Amygdala (tissue), 56 donors: ENCODE data around the gene CLEC18B.

ENCODE experiments used
- DNase-seq, 56 donors: peaks; one replicate each; lab custom pipeline; 2025; lab: John Stamatoyannopoulos, UW

Gene CLEC18B

GRCh38 chr16:74420612-74421481, at the start of gene CLEC18B:
Gene CLEC18B, minus strand, starts transcription at chr16:74421478. Its CDS starts 208 bp downstream, at chr16:74421270.
- peak in 6 of 56 donors; percentile 1 to 44 (median 20) for DNase-seq

- no peak for DNase-seq
Observed at GRCh38 chr16:74469946-74470478, 48.7 kb upstream of the CLEC18B start.

GRCh38 chr16:74468807-74469525, 47.7 kb upstream of the CLEC18B start:
- DNase-seq, result no peak

GRCh38 chr16:74466872-74467271, 45.6 kb upstream of the CLEC18B start:
- DNase-seq, result no peak

DNA sequence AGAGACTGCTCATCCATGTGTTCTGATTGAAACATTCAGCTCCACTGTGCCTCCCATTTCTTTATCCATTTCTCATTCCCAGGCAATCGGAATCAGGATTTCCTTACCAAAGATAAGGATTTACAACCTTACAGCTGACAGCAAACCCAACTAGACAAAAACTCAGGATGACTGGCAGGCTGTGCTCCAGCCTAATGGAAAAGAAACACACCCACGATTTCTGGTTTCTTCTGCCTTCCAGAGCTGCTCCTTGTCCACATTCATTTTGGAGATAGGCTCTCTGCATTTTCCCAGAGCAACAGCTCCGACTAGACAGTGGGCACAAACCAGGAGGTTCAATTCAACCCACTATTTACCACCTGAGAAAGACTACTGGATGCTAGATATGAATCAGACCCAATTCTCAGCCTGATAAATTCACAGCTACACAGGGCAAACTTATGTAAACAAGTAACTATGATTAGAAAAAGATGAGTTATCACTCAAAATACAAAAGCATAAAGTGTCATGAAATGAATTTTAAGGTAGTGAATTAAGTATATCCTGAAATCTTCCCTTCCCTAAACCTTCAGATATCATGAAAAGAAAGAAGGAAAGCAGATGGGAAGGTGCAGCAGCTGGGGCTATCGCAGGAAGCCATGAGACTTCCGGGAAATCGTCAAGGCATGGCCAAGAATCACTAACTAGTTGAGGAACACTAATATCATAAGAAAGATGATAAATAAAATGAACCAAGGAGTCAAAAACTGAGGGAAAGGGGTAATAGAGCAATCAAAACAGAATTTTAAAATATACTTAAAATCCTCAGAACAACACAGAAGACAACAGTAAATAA, 44.8 kb upstream of the CLEC18B start:
- DNase-seq, result no peak

DNA sequence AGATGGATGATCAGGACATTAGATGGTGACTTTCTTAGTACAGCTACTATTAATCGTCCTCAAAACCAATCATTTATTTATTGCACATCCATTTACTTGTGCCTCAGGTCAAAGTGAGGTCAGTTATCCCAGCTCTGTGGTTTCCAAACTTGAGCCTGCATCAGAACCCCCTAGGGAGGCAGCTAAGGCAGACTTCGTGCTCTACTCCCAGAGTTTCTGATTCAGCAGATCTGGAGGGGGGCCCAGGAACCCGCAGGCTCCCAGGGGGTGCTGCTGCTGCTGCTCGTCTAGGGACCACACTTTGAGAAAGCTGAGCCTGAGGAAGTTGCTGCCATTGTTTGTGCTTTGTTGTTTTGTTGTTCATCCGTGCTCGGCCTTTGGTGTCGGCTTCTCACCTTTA, 44.0 kb upstream of the CLEC18B start:
- DNase-seq, result no peak

DNA sequence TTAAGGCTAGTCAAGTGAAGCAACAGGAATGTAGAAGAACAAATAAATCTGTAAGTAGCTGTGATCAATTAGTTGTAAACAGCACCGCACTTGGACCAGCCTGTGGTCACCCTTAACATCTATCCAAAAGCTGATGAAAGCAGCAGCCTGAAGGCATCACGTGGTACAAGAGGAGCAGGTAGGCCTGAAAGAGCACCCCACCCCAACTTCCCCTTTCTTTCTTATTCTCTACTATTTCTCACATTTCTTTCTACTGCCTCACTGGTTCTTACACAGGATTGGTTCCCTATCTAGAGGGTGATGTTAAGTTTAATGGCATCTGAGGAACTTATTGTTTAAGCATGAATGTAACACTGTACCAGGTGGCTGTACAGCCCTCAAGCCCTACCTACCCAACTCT, 42.6 kb upstream of the CLEC18B start:
- DNase-seq, result no peak

DNA sequence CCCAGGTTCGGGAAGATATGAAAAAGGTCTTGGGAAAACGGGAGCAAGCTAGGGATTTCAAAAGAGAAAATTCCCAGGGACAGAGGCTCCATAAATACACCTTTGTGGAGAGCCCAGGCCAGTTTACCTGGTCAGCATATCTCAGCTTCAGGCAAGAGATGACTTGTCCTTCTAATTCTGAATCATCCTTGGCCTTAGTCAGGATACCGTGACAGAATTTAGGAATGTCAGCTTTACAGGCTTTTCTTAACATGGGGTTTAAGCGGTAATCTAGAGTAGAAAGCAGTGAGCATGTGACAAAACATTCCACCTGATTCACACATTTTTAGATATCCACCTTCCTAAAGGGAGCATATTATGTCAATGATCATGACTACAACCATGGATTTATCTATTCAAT, 41.1 kb upstream of the CLEC18B start:
- no peak for DNase-seq

DNA sequence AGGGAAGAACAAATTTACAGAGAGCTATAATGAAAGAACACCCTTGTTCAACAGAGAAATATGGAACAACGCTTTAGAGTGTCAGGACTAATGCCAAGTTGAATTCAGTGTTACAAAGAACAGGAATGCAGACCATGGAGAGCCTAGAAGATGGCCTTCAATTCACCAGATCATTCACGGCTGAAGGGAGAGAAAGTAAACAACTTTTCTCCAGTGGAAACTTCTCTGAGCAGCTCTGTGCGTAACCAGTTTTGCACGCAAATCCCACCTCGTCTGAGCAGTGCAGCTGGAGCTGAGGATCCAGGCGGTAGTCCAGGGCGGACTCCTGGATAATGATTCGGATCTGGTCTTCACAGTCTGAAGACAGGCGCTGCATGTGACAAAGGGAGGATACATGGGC, 40.5 kb upstream of the CLEC18B start:
- peak in 7 of 56 donors; percentile 7 to 58 (median 15) for DNase-seq

DNA sequence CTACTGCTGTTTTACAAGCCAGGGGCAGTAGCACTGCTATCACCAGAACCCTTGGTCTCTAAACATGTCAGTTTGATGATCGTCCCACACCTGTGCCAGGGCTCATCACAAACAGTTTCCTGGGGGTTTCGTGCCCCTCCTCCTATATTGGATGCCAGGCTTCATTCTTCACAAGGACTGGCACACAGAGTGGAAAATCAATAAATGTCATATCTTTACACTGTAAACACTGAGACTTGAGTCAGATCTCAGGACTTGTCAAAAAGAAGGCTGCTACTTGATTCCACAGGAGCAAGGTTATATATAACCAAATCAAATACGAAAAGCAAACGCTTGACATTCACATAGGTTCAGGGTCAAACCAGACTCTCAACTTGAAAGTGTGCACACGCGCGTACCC, 39.3 kb upstream of the CLEC18B start:
- DNase-seq, result no peak

DNA sequence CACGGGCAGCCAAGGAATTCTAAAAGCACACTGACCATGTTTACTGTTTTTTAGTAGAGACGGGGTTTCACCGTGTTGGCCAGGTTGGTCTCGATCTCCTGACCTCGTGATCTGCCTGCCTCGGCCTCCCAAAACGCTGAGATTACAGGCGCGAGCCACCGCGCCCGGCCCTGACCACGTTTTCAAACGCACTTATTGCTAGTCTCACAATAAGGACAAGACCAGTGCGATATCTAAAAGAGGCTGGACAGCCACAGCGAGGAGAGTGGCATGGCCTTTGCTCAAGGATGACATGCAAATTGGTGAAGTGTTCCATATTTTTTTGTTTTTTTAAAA, 35.0 kb upstream of the CLEC18B start:
- no peak for DNase-seq

- DNase-seq, result no peak
Observed at GRCh38 chr16:74455619-74456289, 34.5 kb upstream of the CLEC18B start.

DNA sequence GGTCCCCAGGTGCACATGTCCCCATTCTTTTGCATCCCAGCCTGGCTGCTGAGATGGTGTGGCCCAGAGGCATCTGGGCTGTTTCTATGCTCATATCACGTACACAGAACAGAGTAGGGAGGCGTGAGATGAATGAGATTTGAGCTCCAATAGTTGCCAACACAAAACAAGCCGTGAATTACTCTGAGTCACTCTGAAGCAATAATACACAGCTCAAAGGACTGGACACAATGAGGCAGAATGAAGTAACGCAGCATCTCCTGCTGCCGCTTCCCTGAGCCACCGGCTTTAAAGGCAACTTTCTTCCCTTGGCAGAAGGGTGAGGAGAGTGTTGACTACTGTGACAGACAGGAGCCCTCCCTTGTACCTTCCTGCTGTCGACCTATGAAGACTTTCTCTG, 33.9 kb upstream of the CLEC18B start:
- peak in 1 of 56 donors; percentile 12 for DNase-seq

GRCh38 chr16:74451951-74452758, 30.9 kb upstream of the CLEC18B start:
- DNase-seq, result no peak

DNA sequence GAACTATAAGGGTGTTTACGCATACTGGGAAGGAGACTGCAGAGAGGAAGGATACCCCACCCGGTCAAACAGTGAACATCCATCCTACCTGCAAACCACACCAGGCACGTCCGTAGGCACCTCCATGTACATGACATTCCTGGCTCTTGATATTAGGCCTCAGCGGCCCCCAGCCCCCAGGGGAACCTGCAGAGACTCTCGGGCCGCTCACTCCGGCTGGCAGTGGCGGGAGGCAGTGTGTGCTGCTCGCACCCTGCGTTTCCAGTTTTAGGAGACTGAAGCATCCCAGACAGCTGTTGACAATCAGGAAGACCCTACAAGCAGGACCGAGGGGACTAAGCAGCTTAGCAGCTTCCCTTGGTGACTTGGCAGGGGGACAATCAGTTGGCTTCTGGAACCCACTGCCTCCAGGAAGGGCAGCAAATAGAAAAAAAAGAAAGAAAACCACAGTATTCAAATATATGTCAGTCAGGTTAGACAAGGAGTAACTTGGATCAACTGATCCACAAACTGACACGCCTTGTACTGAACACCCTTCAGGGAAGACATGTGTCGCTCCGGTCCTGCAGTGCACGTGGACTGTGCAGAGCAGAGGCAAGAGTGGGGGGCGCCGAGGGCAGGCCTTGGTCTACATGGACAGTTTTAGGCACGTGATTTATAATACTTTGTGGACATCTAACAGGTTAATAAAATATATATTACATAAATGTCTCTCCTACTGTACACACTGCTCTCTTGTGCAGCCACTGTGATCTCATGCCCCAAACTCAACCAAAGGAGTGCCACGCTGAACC, 29.9 kb upstream of the CLEC18B start:
- no peak for DNase-seq

- DNase-seq, result no peak
Observed at GRCh38 chr16:74450236-74450635, 29.0 kb upstream of the CLEC18B start.

DNA sequence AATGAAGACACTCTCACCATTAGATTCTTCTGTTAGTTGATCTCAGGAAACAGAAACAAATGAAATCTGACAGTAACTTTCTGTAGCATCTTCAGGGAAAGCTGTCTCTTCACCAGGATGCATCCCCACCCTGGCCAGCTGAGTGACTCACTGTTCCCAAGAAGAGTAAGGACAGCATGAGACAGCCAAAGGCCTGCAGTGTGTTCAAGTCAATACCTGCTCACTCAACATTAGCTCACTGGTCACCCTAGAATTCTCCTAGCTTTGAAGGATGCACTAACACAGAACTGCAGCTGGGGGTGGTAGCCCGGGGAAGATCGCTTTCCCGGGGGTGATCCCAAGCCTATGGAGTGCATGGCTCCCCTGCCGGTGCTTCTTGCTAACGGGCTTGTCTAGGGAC, 28.2 kb upstream of the CLEC18B start:
- no peak for DNase-seq

- DNase-seq, result peak in 2 of 56 donors; percentile 14 to 24
Observed at GRCh38 chr16:74448990-74449389, 27.7 kb upstream of the CLEC18B start.
